PC-9 (cell line): Measurements from ENCODE around the gene USH2A. TPM values are rescaled to one million over a fixed set of nuclear protein-coding genes. Genes with fewer than 3 reads are reported as not detected.

Experiments used
- BruUV-seq: library from RNA; stranded (reverse); fragments of 400-500 nt; replicated peaks from 2 replicates; lab custom pipeline; 2021; lab: Mats Ljungman, UMichigan
- CTCF ChIA-PET: fragments of 300-600 bp; sonication (Branson Sonifier 250); formaldehyde crosslinking; loops from one replicate; lab custom pipeline; 2022; ENCODE audit warnings: antibody characterized with exemption; lab: Charles Lee
- POLR2A ChIA-PET: fragments of 300-600 bp; sonication (Branson Sonifier 250); formaldehyde crosslinking; loops from one replicate; lab custom pipeline; 2022; ENCODE audit warnings: antibody characterized with exemption; ENCODE audit not compliant: unreplicated experiment; lab: Charles Lee
- DNase-seq, 2 experiments: peaks; one replicate each; pipeline versions ENCODE4 v3.0.0 to v3.0.0-alpha.2; 2015 to 2022; ENCODE audit warnings: mixed read lengths in 1 of 2
- H2AFZ ChIP-seq: fragments of 200-600 bp; sonication (generic); 2 replicates; pipeline ENCODE4 v1.8.1; 2017; ENCODE audit warnings: antibody characterized with exemption
- H3F3A ChIP-seq: fragments of 200-600 bp; sonication (generic); 2 replicates; pipeline ENCODE4 v1.8.1; 2017; ENCODE audit warnings: antibody characterized with exemption, mild to moderate bottlenecking, low read depth; ENCODE audit not compliant: insufficient read depth
- H3K27ac ChIP-seq: fragments of 200-600 bp; sonication (generic); 2 replicates; pipeline ENCODE4 v1.6.1; 2016; ENCODE audit warnings: mixed run types
- H3K27me3 ChIP-seq: fragments of 200-600 bp; sonication (generic); 2 replicates; pipeline ENCODE4 v1.6.1; 2016; ENCODE audit warnings: low read depth, mixed run types; ENCODE audit not compliant: insufficient read depth
- H3K36me3 ChIP-seq: fragments of 200-600 bp; sonication (generic); 2 replicates; pipeline ENCODE4 v1.6.1; 2016; ENCODE audit warnings: low read depth, mixed run types
- H3K4me1 ChIP-seq: fragments of 200-600 bp; sonication (generic); replicated peaks from 2 replicates; pipeline ENCODE4 v1.6.1; 2016; ENCODE audit warnings: mixed run types; ENCODE audit not compliant: insufficient read depth
- H3K4me2 ChIP-seq: fragments of 200-600 bp; sonication (generic); 2 replicates; pipeline ENCODE4 v1.6.1; 2017; ENCODE audit warnings: mixed run types
- H3K4me3 ChIP-seq: fragments of 200-600 bp; sonication (generic); 2 replicates; pipeline ENCODE4 v1.6.1; 2016; ENCODE audit warnings: mixed run types
- H3K79me2 ChIP-seq: fragments of 200-600 bp; sonication (generic); 2 replicates; pipeline ENCODE4 v1.6.1; 2017; ENCODE audit warnings: low read depth, mixed run types
- H3K9me2 ChIP-seq: fragments of 200-600 bp; sonication (generic); 2 replicates; pipeline ENCODE4 v1.8.1; 2017; ENCODE audit warnings: mild to moderate bottlenecking; ENCODE audit not compliant: insufficient read depth
- H3K9me3 ChIP-seq: fragments of 200-600 bp; sonication (generic); 2 replicates; pipeline ENCODE4 v1.8.1; 2016; ENCODE audit warnings: low read depth; ENCODE audit not compliant: insufficient read depth
- H4K20me1 ChIP-seq: fragments of 200-600 bp; sonication (generic); 2 replicates; pipeline ENCODE4 v1.8.1; 2017; ENCODE audit not compliant: insufficient read depth
- CTCF ChIP-seq: fragments of 200-600 bp; sonication (generic); conservative IDR thresholded peaks from 2 replicates; pipeline ENCODE4 v1.6.1; 2017; ENCODE audit warnings: mixed run types, antibody characterized with exemption, mild to moderate bottlenecking, moderate library complexity
- EZH2 ChIP-seq: fragments of 200-600 bp; sonication (generic); IDR thresholded peaks from 2 replicates; pipeline ENCODE4 v1.8.0; 2017; ENCODE audit warnings: antibody characterized with exemption, low read depth
- intact Hi-C: fragments of 100-400 bp; cut with micrococcal nuclease; formaldehyde crosslinking; loops from one replicate; pipeline ENCODE4 v1.10.0; 2022; ENCODE audit not compliant: unreplicated experiment
- total RNA-seq: library from RNA; stranded (reverse); gene quantifications from 2 replicates; pipeline ENCODE4 v1.2.3, GENCODE V29; 2021

USH2A gene
- total RNA-seq, 1 experiment from 2014 or later, result not detected

GRCh38 chr1:215600867-215601266, 822.4 kb downstream of the USH2A start:
- H3K27me3 ChIP-seq, result no peaks in the 10 kb centered on the region
- no peaks in the 10 kb centered on the region for H4K20me1 ChIP-seq
- no peaks in the 10 kb centered on the region for H3K9me2 ChIP-seq
- BruUV-seq, result no TSS peak
- H2AFZ ChIP-seq, result no peak overlapping the region
- peaks cover 3% of the 10 kb centered on the region; the same call in 1 of the 2 replicates for H3K79me2 ChIP-seq
- no peaks in the 10 kb centered on the region for H3F3A ChIP-seq
- H3K9me3 ChIP-seq, result 0 out of 2 replicates have a peak, but pooled peaks cover 3% of the 10 kb centered on the region
- H3K4me3 ChIP-seq, result no peak overlapping the region
- DNase-seq, result no peak
- H3K36me3 ChIP-seq, result peaks cover 20% of the 10 kb centered on the region
- ChIA-PET CTCF (no interaction called here), POLR2A (no interaction called here)
- TF ChIP-seq CTCF (no peak), EZH2 (no peak)
- H3K4me2 ChIP-seq, result no peak overlapping the region
- intact Hi-C loops, result loop anchor here (10.0 kb wide), 1 partner anchor 936 kb away; no protein-coding TSS in a partner anchor
- no peak overlapping the region for H3K27ac ChIP-seq
- H3K4me1 ChIP-seq, result peaks cover 4% of the 10 kb centered on the region

GRCh38 chr1:215600258-215600792, 822.9 kb downstream of the USH2A start:
- Histone ChIP-seq H3K4me1 (peaks cover 10% of the 10 kb centered on the region), H3K4me2 (no peak overlapping the region), H3K27ac (peak overlapping the region; percentile 23; the same call in 1 of the 2 replicates), H3K9me2 (no peaks in the 10 kb centered on the region), H2AFZ (no peak overlapping the region), H3F3A (no peaks in the 10 kb centered on the region), H3K4me3 (no peak overlapping the region), H3K36me3 (peaks cover 25% of the 10 kb centered on the region), H3K79me2 (peaks cover 3% of the 10 kb centered on the region; the same call in 1 of the 2 replicates), H3K9me3 (0 out of 2 replicates have a peak, but pooled peaks cover 3% of the 10 kb centered on the region), H4K20me1 (no peaks in the 10 kb centered on the region), H3K27me3 (no peaks in the 10 kb centered on the region)
- BruUV-seq, result no TSS peak
- DNase-seq, result no peak
- TF ChIP-seq CTCF, result no peak
- TF ChIP-seq EZH2, result no peak
- ChIA-PET CTCF (no interaction called here), POLR2A (interaction anchor here (0.6 kb wide), 1 partner anchor 964 kb away, joined by 10 read pairs; no protein-coding TSS in a partner anchor)
- intact Hi-C loops, result loop anchor here (10.0 kb wide), 1 partner anchor 936 kb away; no protein-coding TSS in a partner anchor

GRCh38 chr1:215599418-215600074, 823.7 kb downstream of the USH2A start:
- Histone ChIP-seq H3K4me3 (no peak overlapping the region), H3K4me1 (peaks cover 18% of the 10 kb centered on the region), H3K4me2 (no peak overlapping the region), H3K36me3 (peaks cover 28% of the 10 kb centered on the region), H3K9me3 (0 out of 2 replicates have a peak, but pooled peaks cover 3% of the 10 kb centered on the region), H3K27me3 (no peaks in the 10 kb centered on the region), H3K79me2 (peaks cover 5% of the 10 kb centered on the region; the same call in 1 of the 2 replicates), H3F3A (peaks cover 6% of the 10 kb centered on the region; the same call in 1 of the 2 replicates), H3K9me2 (no peaks in the 10 kb centered on the region), H4K20me1 (no peaks in the 10 kb centered on the region), H2AFZ (no peak overlapping the region), H3K27ac (peak overlapping the region; percentile 23; the same call in 1 of the 2 replicates)
- CTCF ChIA-PET, result no interaction called here
- POLR2A ChIA-PET, result interaction anchor here (0.6 kb wide), 1 partner anchor 963 kb away, joined by 10 read pairs; no protein-coding TSS in a partner anchor
- BruUV-seq, result no TSS peak
- TF ChIP-seq EZH2 (no peak), CTCF (no peak)
- no peak for DNase-seq
- intact Hi-C loops, result loop anchor here (10.0 kb wide), 1 partner anchor 935 kb away; no protein-coding TSS in a partner anchor
